GM18870 (cell line): ENCODE data around the gene CECR2.

Experiments used
- ATAC-seq: cut with Tn5 transposase; IDR thresholded peaks from one replicate; pipeline ENCODE4 v1.9.1; 2021; ENCODE audit warnings: moderate library complexity; ENCODE audit not compliant: unreplicated experiment

CECR2 gene

DNA sequence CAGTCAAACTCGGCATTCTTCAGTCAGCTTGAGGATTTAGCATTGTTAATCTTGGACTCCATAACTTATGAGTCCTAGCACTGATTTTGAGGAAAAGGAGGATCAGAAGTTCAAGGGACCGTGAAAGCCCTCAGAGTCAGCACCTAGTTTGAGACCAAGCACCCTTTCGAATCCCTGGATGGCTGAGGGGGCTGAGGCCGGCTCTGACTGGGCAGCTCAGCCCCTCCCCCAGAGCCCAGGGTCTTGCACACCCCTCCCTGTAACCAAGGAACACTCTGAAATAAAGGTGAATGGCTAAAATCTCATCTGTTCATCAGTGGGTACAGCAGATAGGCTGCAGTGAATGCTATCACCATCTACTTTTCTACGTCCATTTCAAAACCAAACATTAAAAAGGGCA, 221.3 kb downstream of the CECR2 start:
- no peak for ATAC-seq

DNA sequence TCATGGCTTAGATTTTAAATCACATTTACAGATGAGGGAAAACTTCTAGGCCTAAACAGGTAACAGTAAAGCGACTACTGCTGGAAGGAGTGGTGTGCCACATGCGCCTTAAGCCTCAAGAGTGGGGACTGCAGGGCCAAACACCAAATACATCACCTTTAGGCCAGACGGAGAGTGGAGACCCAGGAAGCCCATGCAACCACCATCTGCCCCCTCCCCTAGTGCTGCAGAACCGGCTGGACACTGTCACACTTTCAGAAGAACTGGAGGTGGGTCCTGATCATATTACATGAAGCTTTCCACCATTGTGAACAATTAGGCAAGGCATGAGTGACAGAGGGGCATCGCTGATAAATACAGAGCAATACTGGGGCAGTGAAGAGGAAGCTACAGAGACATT, 222.9 kb downstream of the CECR2 start:
- no peak for ATAC-seq

DNA sequence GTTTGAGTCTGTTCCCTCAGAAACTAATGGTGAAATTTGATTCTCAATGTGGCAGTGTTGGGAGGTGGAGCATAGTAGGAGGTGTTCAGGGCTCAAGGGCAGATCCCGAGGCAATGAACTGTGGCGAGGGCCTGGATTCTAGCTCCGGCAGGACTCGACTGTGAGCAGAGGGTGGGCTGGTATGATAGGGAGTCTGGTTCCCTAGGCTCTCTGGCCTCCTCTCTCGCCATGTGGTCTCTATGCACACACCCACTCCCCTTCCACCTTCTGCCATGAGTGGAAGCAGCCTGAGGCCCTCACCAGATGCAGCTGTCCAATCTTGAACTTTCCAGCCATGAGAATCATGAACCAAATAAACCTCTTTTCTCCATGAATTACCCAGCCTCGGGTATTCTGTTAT, 227.0 kb downstream of the CECR2 start:
- ATAC-seq: no peak

DNA sequence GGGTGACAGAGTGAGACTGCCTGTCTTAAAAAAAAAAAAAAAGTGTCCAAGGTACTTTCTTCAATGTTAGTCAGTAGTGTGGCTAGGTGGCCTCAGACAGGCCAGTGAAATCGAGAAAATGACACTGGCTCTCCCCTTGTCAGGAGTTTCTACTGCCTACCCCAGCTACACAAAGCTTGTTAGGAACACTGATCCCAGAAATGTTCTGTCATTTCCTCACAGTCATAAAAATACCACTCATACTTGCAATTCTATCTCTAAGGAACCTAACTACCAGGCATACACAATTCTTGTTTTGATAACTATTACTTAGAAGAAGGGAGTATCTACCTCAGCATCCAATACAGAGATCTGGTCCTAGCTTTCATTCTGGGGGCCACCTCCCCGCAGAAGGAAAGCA, 228.0 kb downstream of the CECR2 start:
- no peak for ATAC-seq

DNA sequence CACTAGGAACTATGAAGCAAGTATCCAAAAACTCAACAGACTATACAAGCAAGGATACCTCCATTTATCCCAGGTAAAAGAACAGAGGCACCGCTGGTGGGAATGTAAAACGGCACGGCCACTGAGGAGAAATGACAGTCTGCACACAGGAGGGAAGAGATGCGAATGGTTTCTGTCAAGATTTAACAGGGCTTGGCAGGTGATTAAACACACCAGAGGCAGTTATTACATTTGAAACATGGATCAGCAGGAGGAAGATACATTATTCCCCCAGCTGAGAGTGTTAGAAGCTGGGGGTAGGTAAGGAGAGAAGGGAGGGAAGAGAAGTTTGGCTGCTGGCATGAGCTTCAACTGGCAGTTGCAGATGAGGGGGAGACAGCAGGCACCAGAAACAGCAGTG, 229.1 kb downstream of the CECR2 start:
- ATAC-seq: no peak

DNA sequence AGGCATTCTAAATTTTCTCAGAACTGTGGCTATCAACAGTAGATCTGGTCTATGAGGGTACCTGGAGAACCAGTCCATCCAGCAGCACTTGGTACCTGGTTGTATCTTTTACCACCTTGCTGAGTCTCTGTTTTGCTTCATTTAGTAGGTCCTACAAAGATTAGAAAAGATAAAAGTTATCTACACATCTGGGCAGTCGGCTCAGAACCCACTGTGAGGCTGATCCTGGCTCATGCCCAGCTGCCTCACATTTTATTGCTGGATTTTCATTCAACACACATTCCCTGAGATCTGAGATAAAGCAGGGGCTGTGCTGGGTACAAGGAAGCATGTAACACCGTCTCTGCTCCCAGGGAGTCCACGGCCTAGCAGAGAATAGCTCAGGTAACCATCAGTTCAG, 231.8 kb downstream of the CECR2 start:
- ATAC-seq: no peak

DNA sequence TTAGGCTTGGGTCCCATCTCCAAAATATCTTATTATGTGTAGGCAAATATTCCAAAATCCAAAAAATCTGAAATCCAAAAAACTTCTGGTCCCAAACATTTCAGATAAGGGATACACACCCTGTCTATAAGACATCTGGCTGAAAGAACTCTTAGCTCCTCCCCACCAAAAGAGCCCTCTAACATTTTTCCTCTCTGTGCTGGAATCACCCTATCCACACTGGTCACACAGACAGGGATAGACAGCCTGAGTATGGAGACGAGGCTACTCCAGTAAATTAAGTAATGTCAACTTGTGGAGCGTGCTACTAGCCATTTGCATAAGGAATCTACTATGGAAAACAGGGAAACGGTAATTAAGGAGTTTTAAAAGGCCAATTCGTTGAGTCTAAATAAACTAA, 234.4 kb downstream of the CECR2 start:
- ATAC-seq: no peak

DNA sequence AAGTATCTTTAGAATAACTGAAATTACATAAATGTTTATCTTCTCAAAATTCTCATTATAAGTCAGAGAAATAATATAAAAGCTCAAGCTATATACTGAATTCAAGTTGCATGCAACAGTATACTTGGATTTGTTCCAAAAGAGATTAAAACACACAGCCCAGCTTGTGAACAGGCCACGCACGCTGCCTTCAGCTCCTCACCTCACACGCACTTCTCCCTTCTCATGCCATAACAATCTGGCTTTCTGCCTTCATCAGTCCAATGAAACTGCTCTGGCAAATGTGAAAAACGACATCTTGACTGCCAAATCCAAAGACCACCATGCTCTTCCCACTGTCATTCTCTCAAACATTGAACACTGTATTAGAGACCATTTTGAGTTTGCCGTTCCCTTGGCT, 237.2 kb downstream of the CECR2 start:
- ATAC-seq: no peak
